Activated CD4-positive, CD25-positive, alpha-beta regulatory T cell treated with anti-CD3 and anti-CD28 coated beads, Interleukin-2, amount 50 U/mL, for 16 hours (primary cell): Measurements from ENCODE around the gene TOP3B.
"Not testable (repeated sequence)": the region's sequence is repeated elsewhere in the genome, so short reads cannot be mapped to it uniquely, and the experiment has no call there.

Experiments
- DNase-seq: peaks from one replicate; pipeline ENCODE4 v3.0.0-alpha.2; 2020; ENCODE audit warnings: low read depth, low spot score

Gene TOP3B

GRCh38 chr22:21945453-21946261 is 36.9 kb downstream of the TOP3B start:
- DNase-seq = no peak

DNA sequence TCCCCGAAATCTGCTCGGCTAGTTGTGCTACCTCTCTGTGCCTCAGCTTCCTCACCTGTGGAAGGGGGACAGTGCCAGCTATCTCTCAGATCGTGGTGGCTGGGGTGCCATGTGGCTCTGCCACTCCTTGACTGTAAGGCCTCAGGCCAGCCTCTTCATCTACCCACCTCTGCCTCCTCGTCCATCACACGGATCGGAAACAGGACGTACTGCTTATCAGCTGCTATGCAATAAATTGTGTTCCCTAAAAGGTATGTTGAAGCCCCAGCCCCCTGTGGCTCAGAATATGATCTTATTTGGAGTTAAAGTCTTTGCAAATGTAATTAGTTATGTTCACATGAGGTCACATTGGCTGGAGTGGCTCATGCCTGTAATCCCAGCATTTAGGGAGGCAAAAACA is 37.7 kb downstream of the TOP3B start:
- DNase-seq = no peak

GRCh38 chr22:21943571-21944448 is 38.8 kb downstream of the TOP3B start:
- DNase-seq = no peak

GRCh38 chr22:21942407-21943343 is 39.9 kb downstream of the TOP3B start:
- no peak for DNase-seq

DNA sequence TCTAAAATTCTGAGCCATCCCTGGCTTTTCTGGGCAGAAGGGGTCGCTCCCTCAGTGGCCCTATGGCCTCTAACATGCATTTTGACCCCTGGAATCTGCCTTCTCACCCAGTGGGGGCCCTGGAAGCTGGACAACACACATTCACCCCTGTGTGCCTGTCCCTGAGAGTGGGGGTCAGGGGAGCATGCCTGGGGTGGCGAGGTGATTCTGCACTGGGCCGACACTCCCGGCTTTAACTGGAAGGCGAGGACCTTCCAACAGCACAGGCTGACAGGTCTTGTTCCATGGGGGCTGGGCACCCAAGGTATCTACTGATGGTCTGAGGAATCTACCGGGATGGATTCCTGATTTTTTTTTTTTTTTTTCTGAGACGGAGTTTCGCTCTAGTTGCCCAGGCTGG is 40.7 kb downstream of the TOP3B start:
- DNase-seq = no peak

DNA sequence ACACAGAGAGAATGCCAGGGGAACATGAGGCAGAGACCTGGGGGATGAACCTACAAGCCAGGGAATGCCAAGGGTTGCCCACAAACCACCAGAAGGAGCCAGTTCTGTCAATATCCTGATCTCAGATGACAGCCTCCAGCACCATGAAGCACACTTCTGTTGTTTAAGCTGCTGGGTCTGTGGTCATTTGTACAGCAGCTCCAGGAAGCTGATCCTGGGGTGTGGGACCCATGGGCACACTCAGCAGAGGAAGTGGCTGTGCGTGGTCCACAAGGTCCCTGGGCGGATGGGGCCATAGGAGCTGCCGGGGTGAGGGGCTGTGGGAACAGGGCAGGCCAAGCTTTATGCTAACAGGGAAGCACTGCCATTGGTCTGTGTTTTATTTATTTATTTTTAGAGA is 42.1 kb downstream of the TOP3B start:
- no peak for DNase-seq

DNA sequence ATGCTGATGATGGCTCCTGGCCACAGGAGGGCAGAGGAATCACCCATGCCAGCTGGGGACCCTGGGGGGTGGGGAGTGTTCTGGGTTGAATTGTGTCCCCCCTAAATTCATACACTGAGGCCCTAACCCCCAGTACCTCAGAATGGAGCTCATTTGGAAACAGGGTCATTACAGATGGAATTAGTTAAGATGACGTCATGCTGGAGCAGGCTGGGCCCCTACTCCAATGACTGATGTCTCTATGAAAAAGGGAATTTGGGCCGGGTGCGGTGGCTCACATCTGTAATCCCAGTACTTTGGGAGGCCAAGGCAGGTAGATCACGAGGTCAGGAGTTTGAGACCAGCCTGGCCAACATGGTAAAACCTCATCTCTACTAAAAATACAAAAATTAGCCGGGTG is 42.7 kb downstream of the TOP3B start:
- not testable (repeated sequence) for DNase-seq

- no peak for DNase-seq
These were observed 43.1 kb downstream of the TOP3B start for GRCh38 chr22:21939461-21939913.

DNA sequence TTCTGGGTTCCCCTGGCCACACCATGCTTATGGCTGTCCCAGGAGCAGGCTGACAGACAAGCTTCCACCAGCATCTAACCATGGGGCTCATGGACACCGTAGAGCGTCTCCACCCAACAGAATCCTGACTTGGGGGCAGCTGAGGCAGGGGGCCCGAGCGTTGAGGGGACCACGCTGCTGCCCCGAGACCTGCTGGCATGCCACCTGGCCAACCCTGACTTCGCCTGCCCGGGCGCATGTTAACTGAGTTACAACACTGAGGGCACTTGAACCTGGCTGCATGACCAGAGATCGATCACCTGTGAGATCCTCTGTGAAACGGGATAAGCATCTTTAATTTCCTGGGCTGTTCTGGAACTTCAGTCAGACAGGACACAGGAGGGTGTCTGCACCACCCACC is 43.7 kb downstream of the TOP3B start:
- no peak for DNase-seq

DNA sequence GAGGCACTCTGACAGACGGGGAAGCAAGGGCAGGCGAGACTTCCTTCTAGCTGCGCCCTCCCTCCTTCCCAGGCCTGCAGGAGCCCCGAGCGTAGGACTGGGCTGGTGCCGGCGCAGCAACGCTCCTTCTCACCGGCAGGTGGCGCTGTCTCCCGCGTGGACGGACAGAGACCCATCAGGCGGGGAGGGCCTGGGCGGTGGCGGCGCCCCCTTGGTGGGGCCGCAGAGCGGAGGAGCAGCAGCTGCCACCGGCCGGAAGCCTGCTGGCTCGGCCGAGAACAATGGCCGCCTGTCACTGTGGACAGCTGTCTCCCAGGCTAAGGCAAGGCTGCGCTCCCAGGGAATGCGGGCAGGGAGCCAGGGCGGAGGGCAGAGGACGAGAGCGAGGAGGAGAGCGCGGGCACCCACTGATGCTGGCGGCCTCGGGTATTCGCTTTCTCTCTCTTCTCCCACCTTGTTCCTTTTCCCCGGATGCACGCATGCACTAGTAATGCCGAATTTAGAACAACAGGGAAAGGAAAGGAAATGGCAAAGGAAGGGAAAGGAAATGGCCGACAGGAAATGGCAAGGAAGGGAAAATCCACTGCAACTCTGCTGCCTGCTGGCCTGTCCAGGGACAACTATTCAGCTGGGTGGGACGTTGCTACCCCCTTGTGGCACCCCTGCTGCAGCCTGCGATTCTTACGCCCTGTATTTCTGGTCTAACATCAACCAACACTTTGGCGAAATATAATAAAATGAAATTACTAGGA is 44.3 kb downstream of the TOP3B start:
- peak; percentile 80 for DNase-seq

DNA sequence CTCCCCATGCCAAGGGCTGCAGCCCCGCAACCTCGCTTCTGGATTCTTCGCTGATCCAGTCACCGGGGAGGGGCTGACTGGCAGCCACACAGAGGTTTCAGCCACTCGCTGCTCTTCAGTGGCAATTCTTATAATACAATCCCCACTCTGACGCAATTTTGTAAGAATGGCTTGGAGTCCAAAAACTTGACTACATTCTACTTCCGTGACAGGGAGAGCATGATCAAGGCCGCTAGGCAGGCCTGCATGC is 44.8 kb downstream of the TOP3B start:
- DNase-seq = no peak

- no peak for DNase-seq
These were observed 45.4 kb downstream of the TOP3B start for GRCh38 chr22:21937041-21937820.

GRCh38 chr22:21936151-21936775 is 46.3 kb downstream of the TOP3B start:
- no peak for DNase-seq

DNA sequence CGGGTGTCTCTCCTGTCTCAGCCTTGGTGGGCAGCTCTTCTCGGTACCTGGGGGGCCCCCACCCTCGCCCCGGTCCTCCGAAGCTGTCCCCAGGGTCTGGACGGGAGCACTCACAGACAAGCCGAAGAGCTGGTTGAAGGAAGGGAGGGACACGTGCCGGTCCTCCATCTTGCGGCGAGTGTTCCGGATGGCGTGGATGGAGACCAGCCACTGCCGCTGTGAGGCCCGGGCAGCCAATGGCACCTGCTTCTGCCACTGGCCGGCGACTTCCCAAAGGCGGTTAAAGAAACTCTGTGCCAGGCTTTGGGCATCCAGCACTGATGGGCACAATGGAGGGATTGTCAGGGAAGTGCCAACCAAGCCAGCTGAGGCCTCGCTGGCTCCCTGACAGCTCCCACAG is 48.7 kb downstream of the TOP3B start:
- DNase-seq = no peak

- DNase-seq = no peak
These were observed 49.2 kb downstream of the TOP3B start for GRCh38 chr22:21933413-21933812.

DNA sequence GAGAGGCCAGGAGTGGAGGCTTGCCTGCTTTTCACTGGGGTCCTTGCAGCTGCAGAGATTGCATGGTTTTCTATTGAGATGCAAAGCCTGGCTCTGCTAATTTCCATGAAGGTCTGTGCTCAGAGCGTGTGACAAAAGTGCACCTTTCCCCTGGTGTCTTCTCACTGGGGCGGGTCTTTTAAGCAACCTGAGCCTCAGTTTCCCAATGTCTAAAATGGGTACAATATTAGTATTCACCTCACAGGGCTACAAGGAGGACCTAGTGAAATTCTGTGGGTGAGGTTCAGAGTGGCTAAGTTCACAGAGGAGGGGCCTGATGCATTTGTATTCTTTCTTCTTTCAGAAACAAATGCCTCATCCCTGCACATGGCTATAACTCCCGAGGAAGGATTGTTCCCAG is 50.2 kb downstream of the TOP3B start:
- no peak for DNase-seq

GRCh38 chr22:21931056-21931455 is 51.5 kb downstream of the TOP3B start:
- DNase-seq = no peak

DNA sequence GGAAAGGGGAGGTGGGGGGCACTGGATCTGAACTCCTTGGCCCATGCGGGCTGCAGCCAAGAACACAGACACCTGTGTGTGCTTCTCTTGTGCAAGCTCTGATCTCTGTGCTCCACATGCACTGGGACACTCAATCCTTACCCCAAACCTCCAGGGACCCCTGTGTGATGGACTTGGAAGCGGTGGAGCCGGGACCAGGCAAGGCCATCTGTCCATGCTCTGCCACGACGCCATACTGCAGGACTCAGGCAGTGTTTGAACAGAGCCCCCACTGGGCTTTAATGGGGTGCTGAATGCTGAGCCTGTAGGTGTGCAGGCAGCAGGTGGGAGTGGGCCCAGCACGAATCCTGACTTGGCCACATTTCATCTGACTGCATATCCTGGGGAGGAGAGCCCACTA is 53.3 kb downstream of the TOP3B start:
- no peak for DNase-seq

DNA sequence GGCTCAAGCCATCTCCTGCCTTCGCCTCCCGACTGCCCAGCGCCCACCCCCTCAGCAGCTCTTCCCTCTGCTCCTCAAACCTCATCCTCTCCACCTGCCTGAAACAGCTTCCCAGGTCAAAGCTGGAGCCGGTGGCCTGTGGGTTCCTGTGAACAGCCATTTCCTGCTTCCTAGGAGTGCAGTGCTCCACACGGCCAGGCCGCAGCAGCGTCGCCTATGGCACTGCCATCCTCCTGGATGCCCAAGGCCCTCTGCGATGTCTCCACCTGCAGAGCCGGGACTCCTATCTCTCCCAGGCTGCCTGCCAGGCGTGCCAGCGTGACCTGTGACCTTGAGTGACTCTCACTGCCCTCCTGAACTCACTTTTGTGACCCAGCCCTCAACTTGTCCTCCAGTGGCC is 54.5 kb downstream of the TOP3B start:
- DNase-seq = no peak
